ENCODE data around the gene ABCC6.
"Not testable (repeated sequence)": the region's sequence is repeated elsewhere in the genome, so short reads cannot be mapped to it uniquely, and the experiment has no call there.

The ABCC6 gene

GRCh38 chr16:16154281-16154951 lies 68.9 kb downstream of the ABCC6 start:
- Mint-ChIP-seq H3K36me3 (peaks cover 8% of the 10 kb centered on the region), H3K9me3 (peaks cover 11% of the 10 kb centered on the region), H3K27ac (no peak overlapping the region), H3K4me3 (no peak overlapping the region), H3K4me1 (peaks cover 5% of the 10 kb centered on the region), H3K27me3 (peaks cover 9% of the 10 kb centered on the region)
- no peak for DNase-seq (ENCODE audit: low spot score in 2 of 2)
- ATAC-seq (ENCODE audit: low read depth) = no peak

GRCh38 chr16:16153000-16153399 lies 70.3 kb downstream of the ABCC6 start:
- not testable (repeated sequence) for ATAC-seq (ENCODE audit: low read depth); H3K27ac Mint-ChIP-seq; H3K9me3 Mint-ChIP-seq; H3K36me3 Mint-ChIP-seq; H3K4me3 Mint-ChIP-seq; H3K27me3 Mint-ChIP-seq; DNase-seq (ENCODE audit: low spot score in 2 of 2); H3K4me1 Mint-ChIP-seq

DNA sequence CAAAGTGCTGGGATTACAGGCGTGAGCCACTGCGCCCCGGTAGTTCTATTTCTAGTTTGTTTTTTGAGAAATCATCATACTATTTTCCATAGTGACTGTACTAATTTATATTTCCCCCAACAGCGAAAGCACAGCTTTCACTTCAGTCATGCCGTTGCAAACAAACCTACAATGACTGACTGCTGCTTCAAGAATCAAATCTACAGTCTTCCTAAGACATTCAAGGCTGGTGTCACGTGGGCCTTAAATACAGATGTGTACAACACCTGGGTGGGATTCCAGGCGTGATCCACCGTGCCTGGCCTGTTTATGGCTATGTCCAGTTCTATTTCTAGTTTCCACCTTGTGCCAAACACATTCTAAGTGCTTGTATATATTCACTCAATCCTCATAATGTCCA lies 72.0 kb downstream of the ABCC6 start:
- DNase-seq (ENCODE audit: low spot score in 2 of 2) (no peak), ATAC-seq (ENCODE audit: low read depth) (no peak)
- Mint-ChIP-seq H3K4me3 (no peak overlapping the region), H3K27me3 (peaks cover 6% of the 10 kb centered on the region), H3K27ac (no peak overlapping the region), H3K4me1 (peaks cover 5% of the 10 kb centered on the region), H3K36me3 (peaks cover 4% of the 10 kb centered on the region), H3K9me3 (peaks cover 2% of the 10 kb centered on the region)

- Mint-ChIP-seq H3K36me3 (peaks cover 4% of the 10 kb centered on the region), H3K4me1 (peaks cover 5% of the 10 kb centered on the region), H3K27me3 (peaks cover 6% of the 10 kb centered on the region), H3K27ac (no peak overlapping the region), H3K9me3 (peaks cover 2% of the 10 kb centered on the region), H3K4me3 (no peak overlapping the region)
- DNase-seq (ENCODE audit: low spot score in 2 of 2) (no peak), ATAC-seq (ENCODE audit: low read depth) (no peak)
These were observed 72.5 kb downstream of the ABCC6 start for GRCh38 chr16:16150878-16151152.

GRCh38 chr16:16150117-16150877 lies 73.0 kb downstream of the ABCC6 start:
- Mint-ChIP-seq H3K4me3 (no peak overlapping the region), H3K9me3 (no peaks in the 10 kb centered on the region), H3K27me3 (peaks cover 3% of the 10 kb centered on the region), H3K36me3 (peaks cover 6% of the 10 kb centered on the region), H3K4me1 (peaks cover 4% of the 10 kb centered on the region), H3K27ac (no peak overlapping the region)
- no peak for DNase-seq (ENCODE audit: low spot score in 2 of 2)
- no peak for ATAC-seq (ENCODE audit: low read depth)

GRCh38 chr16:16149710-16150116 lies 73.6 kb downstream of the ABCC6 start:
- no peaks in the 10 kb centered on the region for H3K9me3 Mint-ChIP-seq
- peaks cover 2% of the 10 kb centered on the region for H3K4me1 Mint-ChIP-seq
- no peak overlapping the region for H3K27ac Mint-ChIP-seq
- ATAC-seq (ENCODE audit: low read depth) = no peak
- no peak overlapping the region for H3K4me3 Mint-ChIP-seq
- H3K27me3 Mint-ChIP-seq = no peaks in the 10 kb centered on the region
- peaks cover 6% of the 10 kb centered on the region for H3K36me3 Mint-ChIP-seq
- no peak for DNase-seq (ENCODE audit: low spot score in 2 of 2)

GRCh38 chr16:16148755-16149154 lies 74.5 kb downstream of the ABCC6 start:
- H3K9me3 Mint-ChIP-seq = no peaks in the 10 kb centered on the region
- peaks cover 2% of the 10 kb centered on the region for H3K4me1 Mint-ChIP-seq
- H3K36me3 Mint-ChIP-seq = peaks cover 12% of the 10 kb centered on the region
- DNase-seq (ENCODE audit: low spot score in 2 of 2) (no peak), ATAC-seq (ENCODE audit: low read depth) (no peak)
- H3K27ac Mint-ChIP-seq = no peak overlapping the region
- no peaks in the 10 kb centered on the region for H3K27me3 Mint-ChIP-seq
- H3K4me3 Mint-ChIP-seq = no peak overlapping the region

DNA sequence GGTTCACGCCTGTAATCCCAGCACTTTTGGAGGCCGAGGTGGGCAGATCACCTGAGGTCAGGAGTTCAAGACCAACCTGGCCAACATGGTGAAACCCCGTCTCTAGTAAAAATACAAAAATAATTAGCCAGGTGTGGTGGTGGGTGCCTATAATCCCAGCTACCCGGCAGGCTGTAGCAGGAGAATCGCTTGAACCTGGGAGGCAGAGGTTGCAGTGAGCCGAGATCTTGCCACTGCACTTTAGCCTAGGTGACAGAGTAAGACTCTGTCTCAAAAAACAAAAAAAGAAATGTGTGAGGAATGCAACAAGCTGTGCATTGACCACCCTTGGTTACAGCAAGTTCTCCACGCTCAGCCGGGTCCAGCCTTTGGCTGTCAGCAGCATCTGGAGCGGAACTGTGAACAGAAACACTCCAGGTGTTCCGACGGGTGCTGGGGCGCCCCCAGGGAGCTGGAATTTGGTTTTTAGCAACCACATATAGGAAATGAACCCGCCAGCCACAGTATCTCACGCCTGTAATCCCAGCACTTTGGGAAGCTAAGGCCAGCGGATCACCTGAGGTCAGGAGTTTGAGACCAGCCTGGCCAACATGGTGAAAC lies 75.2 kb downstream of the ABCC6 start:
- H3K27ac Mint-ChIP-seq; H3K4me1 Mint-ChIP-seq; DNase-seq (ENCODE audit: low spot score in 2 of 2): not testable (repeated sequence)

DNA sequence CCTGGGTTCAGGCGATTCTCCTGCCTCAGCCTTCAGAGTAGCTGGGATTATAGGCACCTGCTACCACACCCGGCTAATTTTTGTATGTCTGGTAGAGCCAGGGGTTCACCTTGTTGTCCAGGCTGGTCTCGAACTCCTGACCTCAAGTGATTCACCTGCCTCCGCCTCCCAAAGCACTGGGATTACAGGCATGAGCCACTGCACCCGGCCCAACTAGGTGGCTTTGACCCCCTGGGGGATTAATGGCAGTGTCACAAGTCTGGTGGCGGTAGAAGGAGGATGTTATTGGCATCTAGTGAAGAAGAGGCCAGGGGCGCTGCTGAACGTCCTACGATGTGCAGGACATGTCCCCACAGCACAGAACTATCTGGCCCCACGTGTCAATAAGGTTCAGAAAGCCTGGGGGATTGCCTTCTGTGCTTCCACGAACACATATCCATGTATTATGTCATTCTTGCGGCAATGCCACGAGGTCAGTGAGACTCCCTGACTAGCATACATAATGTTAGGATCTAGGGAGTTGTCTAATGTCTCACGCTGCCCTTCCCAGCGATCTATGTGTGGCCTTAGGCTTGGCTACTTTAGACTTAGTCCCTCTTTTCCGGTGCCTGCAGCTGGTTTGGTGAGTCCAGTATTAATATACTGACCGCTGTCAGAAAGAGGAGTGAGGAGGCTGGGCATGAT lies 75.8 kb downstream of the ABCC6 start:
- ATAC-seq (ENCODE audit: low read depth) = no peak
- Mint-ChIP-seq H3K27ac (no peak overlapping the region), H3K9me3 (no peaks in the 10 kb centered on the region), H3K27me3 (no peaks in the 10 kb centered on the region), H3K36me3 (peaks cover 14% of the 10 kb centered on the region), H3K4me1 (peaks cover 5% of the 10 kb centered on the region), H3K4me3 (no peak overlapping the region)
- DNase-seq (ENCODE audit: low spot score in 2 of 2) = no peak

More for the DNA sequence above, 75.2 kb downstream of the ABCC6 start:
- not testable (repeated sequence) for H3K27me3 Mint-ChIP-seq; H3K9me3 Mint-ChIP-seq; H3K4me3 Mint-ChIP-seq; ATAC-seq (ENCODE audit: low read depth)
- peaks cover 12% of the 10 kb centered on the region for H3K36me3 Mint-ChIP-seq

DNA sequence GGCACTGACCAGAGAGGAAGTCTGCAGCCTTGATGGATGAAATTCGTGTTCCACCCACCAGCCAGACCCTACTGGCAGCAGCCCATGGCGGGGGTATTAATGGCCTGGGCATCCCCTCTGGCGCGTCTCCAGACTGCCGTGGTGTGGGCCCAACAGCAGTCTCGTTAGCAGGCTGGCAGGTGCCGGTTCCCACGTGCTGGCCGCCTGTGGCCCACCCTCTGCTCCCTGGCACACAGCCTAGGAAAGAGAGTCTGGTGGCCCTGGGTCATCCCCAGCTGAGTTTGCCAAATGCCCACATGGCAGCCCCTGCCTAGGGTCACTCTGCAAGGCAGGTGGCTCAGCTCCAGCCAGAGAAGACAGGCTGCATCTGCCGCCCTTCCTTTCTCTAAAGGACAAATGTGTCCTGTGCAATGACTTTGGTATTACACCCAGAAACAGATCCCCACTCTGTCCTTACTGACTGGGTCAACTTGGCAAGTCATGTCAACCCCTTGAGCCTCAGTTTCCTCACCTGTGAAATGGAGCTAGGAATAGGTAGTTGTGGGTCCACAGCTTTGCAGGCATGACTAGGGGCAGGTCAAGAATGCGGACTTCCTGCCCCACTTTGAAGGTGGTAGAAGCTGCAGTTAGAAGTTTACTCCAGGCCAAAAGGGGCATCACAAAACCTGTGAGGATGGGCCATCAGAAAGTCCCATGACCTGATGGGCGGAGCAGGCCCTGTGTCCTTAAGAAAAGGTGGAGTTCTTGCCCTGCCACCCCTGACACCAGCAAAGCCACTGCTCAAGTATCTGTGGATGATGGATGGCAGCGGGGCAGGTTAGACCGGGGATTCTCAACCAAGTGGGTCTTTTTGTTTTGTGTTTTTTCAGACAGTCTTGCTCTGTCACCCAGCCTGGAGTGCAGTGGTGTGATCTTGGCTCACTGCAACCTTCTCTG lies 76.6 kb downstream of the ABCC6 start:
- DNase-seq (ENCODE audit: low spot score in 2 of 2) (no peak), ATAC-seq (ENCODE audit: low read depth) (no peak)
- peaks cover 5% of the 10 kb centered on the region for H3K4me1 Mint-ChIP-seq
- no peaks in the 10 kb centered on the region for H3K27me3 Mint-ChIP-seq
- no peak overlapping the region for H3K27ac Mint-ChIP-seq
- H3K9me3 Mint-ChIP-seq = no peaks in the 10 kb centered on the region
- H3K4me3 Mint-ChIP-seq = no peak overlapping the region
- H3K36me3 Mint-ChIP-seq = peaks cover 14% of the 10 kb centered on the region

GRCh38 chr16:16145286-16145685 lies 78.0 kb downstream of the ABCC6 start:
- no peak for ATAC-seq (ENCODE audit: low read depth)
- no peak overlapping the region for H3K27ac Mint-ChIP-seq
- H3K9me3 Mint-ChIP-seq = no peaks in the 10 kb centered on the region
- H3K4me1 Mint-ChIP-seq = peaks cover 12% of the 10 kb centered on the region
- H3K36me3 Mint-ChIP-seq = peaks cover 17% of the 10 kb centered on the region
- no peaks in the 10 kb centered on the region for H3K27me3 Mint-ChIP-seq
- DNase-seq (ENCODE audit: low spot score in 2 of 2) = no peak
- no peak overlapping the region for H3K4me3 Mint-ChIP-seq

DNA sequence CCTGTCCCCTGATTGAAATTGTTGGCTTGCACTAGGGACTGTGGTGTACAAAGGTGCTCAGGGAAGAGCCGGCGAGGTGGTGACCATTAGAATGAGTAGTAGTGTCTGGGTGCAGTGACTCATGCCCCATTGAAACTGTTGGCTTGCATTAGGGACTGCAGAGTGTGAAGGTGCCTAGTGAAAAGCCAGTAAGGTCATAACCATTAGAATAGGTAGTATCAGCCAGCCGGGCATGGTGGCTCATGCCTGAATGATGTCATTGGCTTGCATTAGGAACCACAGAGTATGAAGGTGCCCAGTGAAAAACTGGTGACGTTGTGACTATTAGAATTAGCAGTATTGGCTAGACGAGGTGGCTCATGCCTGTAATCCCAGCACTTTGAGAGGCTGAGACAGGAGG lies 78.9 kb downstream of the ABCC6 start:
- Mint-ChIP-seq H3K27ac (no peak overlapping the region), H3K4me1 (peaks cover 12% of the 10 kb centered on the region), H3K9me3 (no peaks in the 10 kb centered on the region), H3K27me3 (no peaks in the 10 kb centered on the region), H3K4me3 (no peak overlapping the region), H3K36me3 (peaks cover 22% of the 10 kb centered on the region)
- DNase-seq (ENCODE audit: low spot score in 2 of 2) (no peak), ATAC-seq (ENCODE audit: low read depth) (no peak)

DNA sequence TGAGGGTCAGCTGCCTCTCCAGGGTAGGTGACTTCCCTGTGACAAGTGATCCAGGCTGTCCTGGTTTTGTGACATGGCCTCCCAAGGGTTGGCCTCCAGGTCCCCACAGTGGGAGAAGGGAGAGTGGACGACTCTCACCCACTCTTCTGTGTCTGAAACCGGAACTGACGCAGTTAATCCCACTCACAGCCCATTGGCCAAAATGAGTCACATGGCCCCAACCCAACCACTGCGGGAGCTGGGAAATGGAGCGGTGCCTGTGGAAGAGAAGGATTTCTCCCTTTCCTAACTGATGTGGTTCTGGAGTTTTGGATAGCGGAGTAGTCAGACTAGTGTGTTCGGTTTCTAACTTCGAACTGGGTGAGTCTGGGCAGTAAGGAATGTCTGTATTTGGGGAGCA lies 79.4 kb downstream of the ABCC6 start:
- no peaks in the 10 kb centered on the region for H3K9me3 Mint-ChIP-seq
- no peak overlapping the region for H3K4me3 Mint-ChIP-seq
- H3K27me3 Mint-ChIP-seq = no peaks in the 10 kb centered on the region
- no peak overlapping the region for H3K27ac Mint-ChIP-seq
- peaks cover 24% of the 10 kb centered on the region for H3K36me3 Mint-ChIP-seq
- H3K4me1 Mint-ChIP-seq = peaks cover 12% of the 10 kb centered on the region
- DNase-seq (ENCODE audit: low spot score in 2 of 2) (no peak), ATAC-seq (ENCODE audit: low read depth) (no peak)
